Kidney (tissue), 14 donors: ENCODE measurements around the gene ENPP1. TPM values are rescaled to one million over a fixed set of nuclear protein-coding genes. Genes with fewer than 3 reads are reported as not detected.

Experiments
- DNase-seq, 5 donors: peaks; one replicate each; pipeline ENCODE4 v3.0.0-alpha.2; 2013 to 2020
- FAIRE-seq: peaks from 2 replicates; lab custom pipeline; 2012; peaks lifted over from hg19 to GRCh38; lab: Jason Lieb, UNC
- H3K27ac ChIP-seq, 2 donors: one replicate each; pipeline ENCODE4 v1.7.0; 2013; ENCODE audit warnings: low read depth in 2 of 2, low read length in 2 of 2, inconsistent platforms in 1 of 2
- H3K27me3 ChIP-seq: one replicate; pipeline ENCODE4 v1.7.1; 2013; ENCODE audit warnings: low read length, inconsistent platforms; ENCODE audit not compliant: control insufficient read depth, insufficient read depth
- H3K36me3 ChIP-seq, 3 donors: one replicate each; pipeline versions ENCODE4 v1.7.0 to v1.7.1; 2013; ENCODE audit warnings: low read length in 3 of 3, control low read depth in 1 of 3, inconsistent platforms in 1 of 3; ENCODE audit not compliant: insufficient read depth in 3 of 3, control insufficient read depth in 2 of 3
- H3K4me1 ChIP-seq, 3 donors: one replicate each; pipeline versions ENCODE4 v1.7.0 to v1.7.1; 2013; ENCODE audit warnings: low read length in 3 of 3, inconsistent platforms in 1 of 3, low read depth in 1 of 3; ENCODE audit not compliant: control insufficient read depth in 2 of 3, insufficient read depth in 2 of 3
- H3K4me3 ChIP-seq, 3 donors: one replicate each; pipeline versions ENCODE4 v1.7.0 to v1.8.1; 2013; ENCODE audit warnings: low read length in 3 of 3, control low read depth in 1 of 3, inconsistent platforms in 1 of 3
- H3K9ac ChIP-seq, 3 donors: one replicate each; pipeline versions ENCODE4 v1.7.0 to v1.7.1; 2013; ENCODE audit warnings: low read length in 3 of 3, control low read depth in 1 of 3, inconsistent platforms in 1 of 3
- H3K9me3 ChIP-seq, 3 donors: one replicate each; pipeline versions ENCODE4 v1.7.0 to v1.7.1; 2013; ENCODE audit warnings: low read length in 3 of 3, control low read depth in 1 of 3, inconsistent platforms in 1 of 3; ENCODE audit not compliant: control insufficient read depth in 2 of 3, insufficient read depth in 1 of 3
- CTCF ChIP-seq: IDR thresholded peaks from 3 replicates; pipeline ENCODE4 v1.5.1; 2012; ENCODE audit warnings: mild to moderate bottlenecking, moderate library complexity, borderline replicate concordance; ENCODE audit not compliant: insufficient read depth; ENCODE audit errors: extremely low read depth
- intact Hi-C: fragments of 100-400 bp; cut with DNase I; formaldehyde crosslinking; loops from one replicate; pipeline ENCODE4 v1.11.1; 2022
- polyA plus RNA-seq: library from polyadenylated mRNA; stranded (reverse); fragments of 350-450 nt; fragmentation: Illumina TruSeq; extraction: RNeasy Lipid Tissue Mini Kit (QIAGEN cat#74804); gene quantifications from one replicate; pipeline ENCODE4 v1.2.3, GENCODE V29; 2014; ENCODE audit warnings: low read depth, low replicate concordance; ENCODE audit not compliant: insufficient read depth
- total RNA-seq: library from RNA; stranded (reverse); fragmentation: NEBNext Ultra II Directional; extraction: Animal tissue kit (Norgen Biotek cat#: 25700); gene quantifications from one replicate; pipeline ENCODE4 v1.2.1, GENCODE V29; 2021
- donor health status: control.
- donor health status: control.
- donor health status: control.
- donor health status: control.
- donor health status: control.
- donor health status: DM: yes; HTN: yes; CAD: no.
- donor health status: Normal renal cell carcinoma (clear cell type).

Gene ENPP1
- total and polyA plus RNA-seq, 2 donors from 2014 or later = 3.7 to 6.5 TPM

GRCh38 chr6:131787079-131787478 lies 20.7 kb upstream of the ENPP1 start:
- FAIRE-seq (no peak), DNase-seq (no peak)
- H3K4me1 ChIP-seq = no peaks in the 10 kb centered on the region
- TF ChIP-seq CTCF = no peak
- H3K27ac ChIP-seq = no peak overlapping the region
- intact Hi-C loops = no loop called here
- no peak overlapping the region for H3K9ac ChIP-seq
- H3K27me3 ChIP-seq = no peaks in the 10 kb centered on the region
- H3K4me3 ChIP-seq = no peak overlapping the region
- H3K36me3 ChIP-seq = no peaks in the 10 kb centered on the region
- H3K9me3 ChIP-seq = no peaks in the 10 kb centered on the region

DNA sequence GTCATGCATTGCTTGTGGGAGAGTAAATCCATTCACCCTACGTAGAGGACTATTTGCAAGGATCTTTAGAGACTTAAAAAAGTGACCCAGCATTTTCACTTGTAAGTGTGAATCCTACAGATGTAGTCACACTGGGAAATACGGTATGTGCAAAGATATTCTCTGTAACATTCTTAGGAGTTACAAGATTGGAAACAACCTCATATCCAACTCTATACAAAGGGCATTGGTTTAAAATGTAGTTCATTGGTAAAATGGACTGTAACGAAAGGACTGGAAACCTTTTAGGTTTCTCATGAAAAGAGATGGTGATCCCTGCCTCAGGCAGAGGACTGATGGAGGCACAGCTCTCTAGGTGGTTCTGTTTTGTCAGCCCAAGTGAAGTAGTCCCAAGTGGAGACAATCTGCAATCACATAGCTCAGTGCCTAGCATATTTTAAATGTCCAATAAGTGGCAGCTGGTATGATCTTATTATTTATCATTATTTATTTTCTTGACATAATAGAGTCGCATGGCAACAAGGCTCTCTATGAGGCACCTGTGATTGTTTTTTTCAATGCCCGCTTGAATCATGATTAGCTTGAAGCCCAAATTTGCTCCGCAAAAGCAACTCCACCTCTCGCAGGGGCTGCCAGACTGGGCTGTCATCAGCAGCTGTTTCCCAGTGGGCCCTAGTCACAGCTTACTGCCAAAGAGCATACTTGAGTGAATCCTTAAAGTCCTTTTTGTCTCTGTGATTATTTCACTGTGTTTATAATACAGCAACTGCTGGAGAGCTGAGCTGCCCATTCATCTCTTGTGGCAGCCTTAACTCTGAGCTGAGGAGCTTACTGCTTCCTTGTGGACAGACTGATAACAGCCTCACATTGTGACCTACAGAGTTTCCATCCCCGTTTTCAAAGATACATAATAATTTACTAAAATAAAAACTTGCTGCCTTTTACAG lies 19.8 kb upstream of the ENPP1 start:
- FAIRE-seq (no peak), DNase-seq (no peak)
- Histone ChIP-seq H3K9me3 (no peaks in the 10 kb centered on the region), H3K4me3 (no peak overlapping the region), H3K9ac (no peak overlapping the region), H3K27me3 (no peaks in the 10 kb centered on the region), H3K36me3 (no peaks in the 10 kb centered on the region), H3K27ac (no peak overlapping the region), H3K4me1 (no peaks in the 10 kb centered on the region)
- intact Hi-C loops = no loop called here
- no peak for TF ChIP-seq CTCF

- H3K4me1 ChIP-seq = no peaks in the 10 kb centered on the region
- FAIRE-seq (no peak), DNase-seq (no peak)
- TF ChIP-seq CTCF = no peak
- no peak overlapping the region for H3K4me3 ChIP-seq
- intact Hi-C loops = no loop called here
- H3K36me3 ChIP-seq = no peaks in the 10 kb centered on the region
- H3K9ac ChIP-seq = no peak overlapping the region
- no peaks in the 10 kb centered on the region for H3K27me3 ChIP-seq
- H3K27ac ChIP-seq = no peak overlapping the region
- no peaks in the 10 kb centered on the region for H3K9me3 ChIP-seq
Observed at GRCh38 chr6:131789219-131789618, 18.6 kb upstream of the ENPP1 start.
